Progenitor cell of endocrine pancreas (in vitro differentiated cells): ENCODE measurements around the gene HDAC7. TPM values are rescaled to one million over a fixed set of nuclear protein-coding genes. Genes with fewer than 3 reads are reported as not detected.

Experiments used
- DNase-seq: peaks from one replicate; pipeline ENCODE4 v3.0.0; 2021; ENCODE audit warnings: low spot score; ENCODE audit not compliant: unreplicated experiment
- H3K27ac Mint-ChIP-seq: 2 replicates; pipeline ENCODE4 v1.8.0; 2021; ENCODE audit warnings: mild to moderate bottlenecking, moderate library complexity, mixed read lengths
- H3K27me3 Mint-ChIP-seq: 2 replicates; pipeline ENCODE4 v1.8.0; 2021; ENCODE audit warnings: mixed read lengths
- H3K36me3 Mint-ChIP-seq: 2 replicates; pipeline ENCODE4 v1.8.0; 2022; ENCODE audit warnings: mixed read lengths; ENCODE audit not compliant: insufficient read depth
- H3K4me1 Mint-ChIP-seq: 2 replicates; pipeline ENCODE4 v1.8.0; 2021; ENCODE audit warnings: low read depth, mixed read lengths
- H3K4me3 Mint-ChIP-seq: 2 replicates; pipeline ENCODE4 v1.8.0; 2021; ENCODE audit warnings: low read depth, mild to moderate bottlenecking, moderate library complexity, mixed read lengths
- H3K9me3 Mint-ChIP-seq: 2 replicates; pipeline ENCODE4 v1.8.0; 2021; ENCODE audit warnings: low read depth, mixed read lengths
- total RNA-seq: library from RNA; stranded (reverse); gene quantifications from 2 replicates; pipeline ENCODE4 v1.2.1, GENCODE V29; 2021
- TF ChIP-seq, protein P1 (sequence below): fragments of 200-600 bp; sonication (generic); IDR thresholded peaks from one replicate; pipeline ENCODE4 v1.5.0; 2021; ENCODE audit warnings: antibody characterized with exemption, mild to moderate bottlenecking; ENCODE audit not compliant: unreplicated experiment

The HDAC7 gene
- total RNA-seq, 1 donor from 2014 or later, result 80.0 TPM

GRCh38 chr12:47824635-47825034 is 4.9 kb upstream of the HDAC7 start:
- no peaks in the 10 kb centered on the region for H3K27me3 Mint-ChIP-seq
- H3K9me3 Mint-ChIP-seq, result no peaks in the 10 kb centered on the region
- no peak for DNase-seq
- H3K4me3 Mint-ChIP-seq, result no peak overlapping the region
- H3K27ac Mint-ChIP-seq, result no peak overlapping the region
- TF ChIP-seq, protein P1, sequence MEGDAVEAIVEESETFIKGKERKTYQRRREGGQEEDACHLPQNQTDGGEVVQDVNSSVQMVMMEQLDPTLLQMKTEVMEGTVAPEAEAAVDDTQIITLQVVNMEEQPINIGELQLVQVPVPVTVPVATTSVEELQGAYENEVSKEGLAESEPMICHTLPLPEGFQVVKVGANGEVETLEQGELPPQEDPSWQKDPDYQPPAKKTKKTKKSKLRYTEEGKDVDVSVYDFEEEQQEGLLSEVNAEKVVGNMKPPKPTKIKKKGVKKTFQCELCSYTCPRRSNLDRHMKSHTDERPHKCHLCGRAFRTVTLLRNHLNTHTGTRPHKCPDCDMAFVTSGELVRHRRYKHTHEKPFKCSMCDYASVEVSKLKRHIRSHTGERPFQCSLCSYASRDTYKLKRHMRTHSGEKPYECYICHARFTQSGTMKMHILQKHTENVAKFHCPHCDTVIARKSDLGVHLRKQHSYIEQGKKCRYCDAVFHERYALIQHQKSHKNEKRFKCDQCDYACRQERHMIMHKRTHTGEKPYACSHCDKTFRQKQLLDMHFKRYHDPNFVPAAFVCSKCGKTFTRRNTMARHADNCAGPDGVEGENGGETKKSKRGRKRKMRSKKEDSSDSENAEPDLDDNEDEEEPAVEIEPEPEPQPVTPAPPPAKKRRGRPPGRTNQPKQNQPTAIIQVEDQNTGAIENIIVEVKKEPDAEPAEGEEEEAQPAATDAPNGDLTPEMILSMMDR, result no peak
- H3K36me3 Mint-ChIP-seq, result no peaks in the 10 kb centered on the region
- peaks cover 23% of the 10 kb centered on the region for H3K4me1 Mint-ChIP-seq

GRCh38 chr12:47824198-47824597 is 4.5 kb upstream of the HDAC7 start:
- H3K9me3 Mint-ChIP-seq, result no peaks in the 10 kb centered on the region
- H3K27me3 Mint-ChIP-seq, result no peaks in the 10 kb centered on the region
- H3K4me3 Mint-ChIP-seq, result no peak overlapping the region
- no peak overlapping the region for H3K27ac Mint-ChIP-seq
- H3K4me1 Mint-ChIP-seq, result peaks cover 23% of the 10 kb centered on the region
- H3K36me3 Mint-ChIP-seq, result no peaks in the 10 kb centered on the region
- DNase-seq, result no peak
- TF ChIP-seq, protein P1, result no peak

DNA sequence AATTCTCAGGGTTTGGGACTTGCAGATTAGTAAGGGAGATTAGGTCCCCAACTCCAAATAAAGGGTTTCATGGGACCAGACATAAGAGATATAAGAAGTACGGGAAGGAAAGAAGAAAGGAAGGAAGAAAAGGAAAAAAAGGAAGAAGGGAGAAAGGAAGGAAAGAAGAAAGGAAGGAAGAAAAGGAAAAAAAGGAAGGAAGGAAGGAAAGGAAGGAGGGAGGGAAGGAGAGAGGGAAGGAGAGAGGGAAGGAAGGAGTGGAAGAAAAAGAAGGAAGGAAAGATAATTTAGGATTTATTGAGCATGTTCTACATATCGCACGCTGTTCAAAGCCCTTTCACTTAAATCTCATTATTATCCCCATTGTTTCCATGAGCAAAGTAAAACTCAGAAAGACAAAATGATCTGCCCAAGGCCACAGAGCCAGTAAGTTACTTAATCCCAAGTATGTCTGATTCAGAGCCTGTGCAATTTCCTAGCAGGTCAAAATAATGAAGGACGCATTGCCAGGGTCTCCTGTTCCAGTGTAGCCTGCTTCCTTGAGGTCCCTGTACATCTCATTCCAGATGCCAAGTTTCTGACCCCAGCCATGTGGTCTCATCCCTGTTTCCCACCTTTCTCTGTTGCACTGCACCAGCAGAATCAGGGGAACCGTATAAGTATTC is 3.9 kb upstream of the HDAC7 start:
- no peak overlapping the region for H3K4me3 Mint-ChIP-seq
- peaks cover 24% of the 10 kb centered on the region for H3K4me1 Mint-ChIP-seq
- TF ChIP-seq, protein P1, result no peak
- no peaks in the 10 kb centered on the region for H3K27me3 Mint-ChIP-seq
- H3K36me3 Mint-ChIP-seq, result no peaks in the 10 kb centered on the region
- H3K9me3 Mint-ChIP-seq, result no peaks in the 10 kb centered on the region
- DNase-seq, result no peak
- H3K27ac Mint-ChIP-seq, result no peak overlapping the region

DNA sequence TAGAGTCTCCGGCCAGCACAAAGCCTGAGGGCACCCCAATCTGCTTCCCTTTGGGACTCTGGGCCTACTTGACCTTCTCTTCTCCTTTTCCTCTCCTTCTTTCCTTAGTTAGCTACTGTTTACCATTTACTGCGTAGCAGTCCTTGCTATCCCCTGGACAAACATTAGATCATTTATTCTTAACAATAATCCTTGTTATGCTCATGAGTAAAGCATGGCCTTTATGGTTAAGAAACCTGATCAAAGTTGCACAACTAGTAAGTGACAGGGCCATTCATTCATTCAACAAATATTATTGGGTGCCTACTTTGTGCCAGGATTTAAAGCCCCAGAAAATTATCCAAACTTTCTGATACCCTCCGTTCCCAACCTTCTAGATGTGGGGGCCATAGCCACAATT is 3.2 kb upstream of the HDAC7 start:
- Mint-ChIP-seq H3K4me3 (no peak overlapping the region), H3K4me1 (peaks cover 31% of the 10 kb centered on the region), H3K27ac (no peak overlapping the region), H3K27me3 (no peaks in the 10 kb centered on the region), H3K9me3 (no peaks in the 10 kb centered on the region), H3K36me3 (no peaks in the 10 kb centered on the region)
- DNase-seq, result no peak
- TF ChIP-seq, protein P1, result no peak

GRCh38 chr12:47822401-47822800 is 2.7 kb upstream of the HDAC7 start:
- TF ChIP-seq, protein P1, result no peak
- Mint-ChIP-seq H3K4me3 (no peak overlapping the region), H3K4me1 (peaks cover 33% of the 10 kb centered on the region), H3K9me3 (no peaks in the 10 kb centered on the region), H3K36me3 (no peaks in the 10 kb centered on the region), H3K27me3 (no peaks in the 10 kb centered on the region), H3K27ac (no peak overlapping the region)
- DNase-seq, result no peak
